HCT116 (cell line): ENCODE measurements around the gene HGS. TPM values are rescaled to one million over a fixed set of nuclear protein-coding genes. Genes with fewer than 3 reads are reported as not detected.

Experiments
- ATAC-seq: fragments of 200-7000 bp; cut with Tn5 transposase; 2 replicates; pipeline ENCODE4 v1.9.1; 2020; ENCODE audit warnings: mild to moderate bottlenecking, moderate library complexity
- BruUV-seq: library from RNA; stranded (reverse); fragments of 400-500 nt; replicated peaks from 2 replicates; lab custom pipeline; 2021; lab: Mats Ljungman, UMichigan
- CTCF ChIA-PET: fragments of 300-600 bp; sonication (Branson Sonifier 250); formaldehyde crosslinking; loops from one replicate; lab custom pipeline; 2021; ENCODE audit warnings: antibody characterized with exemption; lab: Charles Lee
- POLR2A ChIA-PET: fragments of 300-600, 350-600 bp; sonication (Branson Sonifier 250); formaldehyde crosslinking; loops from one replicate; lab custom pipeline; 2021; ENCODE audit warnings: antibody characterized with exemption; lab: Charles Lee
- RAD21 ChIA-PET, 2 experiments: fragments of 300-600 bp; sonication (Branson Sonifier 250); formaldehyde crosslinking; loops; one replicate each; lab custom pipeline; 2023; ENCODE audit warnings: low total read pairs in 2 of 2; ENCODE audit not compliant: uncharacterized antibody in 2 of 2, unreplicated experiment in 2 of 2, low non-redundant PET in 1 of 2; lab: Charles Lee
- DNase-seq: peaks from one replicate; pipeline ENCODE4 v3.0.0-alpha.2; 2010; ENCODE audit warnings: low read depth, low spot score
- H2AFZ ChIP-seq: fragments of 200-600 bp; shearing (Covaris generic), sonication (generic); 2 replicates; pipeline ENCODE4 v1.6.1; 2017; ENCODE audit warnings: low read depth, mixed run types, mixed read lengths, antibody characterized with exemption, low read length; ENCODE audit not compliant: poor library complexity, severe bottlenecking
- H3K27ac ChIP-seq: 2 replicates; pipeline ENCODE4 v1.5.1; 2012; ENCODE audit warnings: low read depth, low read length
- H3K27me3 ChIP-seq: fragments of 200-600 bp; sonication (generic); 2 replicates; pipeline ENCODE4 v1.6.1; 2016; ENCODE audit warnings: mixed run types, low read length, mixed read lengths; ENCODE audit not compliant: insufficient read depth
- H3K36me3 ChIP-seq, 2 experiments: fragments of 200-500 bp in 1 of 2; fragments of 200-600 bp in 1 of 2; sonication (Bioruptor generic) in 1 of 2; sonication (generic) in 1 of 2; 2 replicates each; pipeline versions ENCODE4 v1.5.1 to v1.6.1; 2014 to 2016; ENCODE audit warnings: low read length in 2 of 2, inconsistent platforms in 1 of 2, mixed read lengths in 1 of 2, mixed run types in 1 of 2; ENCODE audit not compliant: insufficient read depth in 2 of 2, control insufficient read depth in 1 of 2
- H3K4me1 ChIP-seq, 2 experiments: fragments of 200-600 bp in 1 of 2; sonication (generic) in 1 of 2; 2 replicates each; pipeline versions ENCODE4 v1.5.1 to v1.6.1; 2012 to 2017; ENCODE audit warnings: low read length in 2 of 2, inconsistent platforms in 1 of 2, mild to moderate bottlenecking in 1 of 2, mixed read lengths in 1 of 2, mixed run types in 1 of 2, moderate library complexity in 1 of 2; ENCODE audit not compliant: insufficient read depth in 2 of 2, control insufficient read depth in 1 of 2
- H3K4me2 ChIP-seq: fragments of 200-600 bp; sonication (generic); 2 replicates; pipeline ENCODE4 v1.6.1; 2017; ENCODE audit warnings: mixed run types, low read length, mixed read lengths
- H3K4me3 ChIP-seq, 2 experiments: fragments of 200-600 bp in 1 of 2; sonication (generic) in 1 of 2; replicated peaks in 1 of 2; 2 replicates each; pipeline ENCODE4 v1.5.1; 2011 to 2016; ENCODE audit warnings: low read length in 2 of 2, control low read depth in 1 of 2, low read depth in 1 of 2, mild to moderate bottlenecking in 1 of 2, mixed read lengths in 1 of 2, mixed run types in 1 of 2
- H3K79me2 ChIP-seq: fragments of 200-600 bp; sonication (generic); 2 replicates; pipeline ENCODE4 v1.6.1; 2017; ENCODE audit warnings: mild to moderate bottlenecking, mixed run types, low read length, moderate library complexity, mixed read lengths; ENCODE audit not compliant: insufficient read depth
- H3K9ac ChIP-seq: fragments of 200-600 bp; sonication (generic); 2 replicates; pipeline ENCODE4 v1.6.1; 2016; ENCODE audit warnings: low read length, mixed read lengths
- H3K9me2 ChIP-seq: fragments of 200-600 bp; sonication (generic), shearing (Covaris generic); 2 replicates; pipeline ENCODE4 v1.6.1; 2017; ENCODE audit warnings: mixed run types, mild to moderate bottlenecking, moderate library complexity; ENCODE audit not compliant: insufficient read depth
- H3K9me3 ChIP-seq, 2 experiments: fragments of 200-500 bp in 1 of 2; fragments of 200-600 bp in 1 of 2; sonication (Bioruptor generic) in 1 of 2; sonication (generic) in 1 of 2; 2 replicates each; pipeline ENCODE4 v1.6.1; 2014 to 2017; ENCODE audit warnings: low read length in 2 of 2, mixed read lengths in 2 of 2, inconsistent platforms in 1 of 2, low read depth in 1 of 2, mild to moderate bottlenecking in 1 of 2, mixed run types in 1 of 2, moderate library complexity in 1 of 2; ENCODE audit not compliant: control insufficient read depth in 1 of 2, insufficient read depth in 1 of 2
- H4K20me1 ChIP-seq: fragments of 200-600 bp; sonication (generic), shearing (Covaris generic); 2 replicates; pipeline ENCODE4 v1.6.1; 2017; ENCODE audit warnings: mixed run types, mild to moderate bottlenecking, moderate library complexity; ENCODE audit not compliant: insufficient read depth
- ATF3 ChIP-seq: IDR thresholded peaks from 2 replicates; pipeline ENCODE4 v1.6.1; 2012
- FOSL1 ChIP-seq: IDR thresholded peaks from 2 replicates; pipeline ENCODE4 v1.6.1; 2012; ENCODE audit warnings: low read depth
- POLR2A ChIP-seq: IDR thresholded peaks from 2 replicates; pipeline ENCODE4 v1.7.0; 2011; ENCODE audit warnings: borderline replicate concordance; ENCODE audit not compliant: insufficient read depth, insufficient read length; ENCODE audit errors: extremely low read depth
- POLR2AphosphoS5 ChIP-seq: IDR thresholded peaks from 2 replicates; pipeline ENCODE4 v1.6.1; 2011; ENCODE audit warnings: mild to moderate bottlenecking, low read depth, low read length, moderate library complexity
- SIN3A ChIP-seq: IDR thresholded peaks from 2 replicates; pipeline ENCODE4 v1.6.1; 2012; ENCODE audit warnings: low read depth
- TCF7L2 ChIP-seq: IDR thresholded peaks from 2 replicates; pipeline ENCODE4 v1.7.0; 2011; ENCODE audit warnings: borderline replicate concordance, inconsistent platforms; ENCODE audit not compliant: insufficient read depth, insufficient read length; ENCODE audit errors: extremely low read depth
- YY1 ChIP-seq: IDR thresholded peaks from 2 replicates; pipeline ENCODE4 v1.6.1; 2011; ENCODE audit warnings: low read length, low read depth, moderate library complexity, mild to moderate bottlenecking; ENCODE audit not compliant: insufficient replicate concordance; ENCODE audit errors: extremely low read depth
- ZFX ChIP-seq: fragments of 450-650 bp; IDR thresholded peaks from 2 replicates; pipeline ENCODE4 v1.6.1; 2017
- intact Hi-C: fragments of 100-400 bp; cut with micrococcal nuclease; formaldehyde crosslinking; loops from 2 replicates; pipeline ENCODE4 v1.10.0; 2022
- total RNA-seq: library from RNA; stranded (reverse); gene quantifications from one replicate; pipeline ENCODE4 v1.2.1, GENCODE V29; 2021; ENCODE audit not compliant: unreplicated experiment
- TF ChIP-seq, protein P1 (sequence below): IDR thresholded peaks from 2 replicates; pipeline ENCODE4 v1.6.1; 2011; ENCODE audit warnings: mild to moderate bottlenecking, low read length, moderate library complexity; ENCODE audit not compliant: insufficient replicate concordance; ENCODE audit errors: extremely low read depth
- TF ChIP-seq, protein P2 (sequence below): IDR thresholded peaks from 2 replicates; pipeline ENCODE4 v1.6.1; 2012

Gene HGS
- total RNA-seq, 1 experiment from 2014 or later, result 231 TPM

DNA sequence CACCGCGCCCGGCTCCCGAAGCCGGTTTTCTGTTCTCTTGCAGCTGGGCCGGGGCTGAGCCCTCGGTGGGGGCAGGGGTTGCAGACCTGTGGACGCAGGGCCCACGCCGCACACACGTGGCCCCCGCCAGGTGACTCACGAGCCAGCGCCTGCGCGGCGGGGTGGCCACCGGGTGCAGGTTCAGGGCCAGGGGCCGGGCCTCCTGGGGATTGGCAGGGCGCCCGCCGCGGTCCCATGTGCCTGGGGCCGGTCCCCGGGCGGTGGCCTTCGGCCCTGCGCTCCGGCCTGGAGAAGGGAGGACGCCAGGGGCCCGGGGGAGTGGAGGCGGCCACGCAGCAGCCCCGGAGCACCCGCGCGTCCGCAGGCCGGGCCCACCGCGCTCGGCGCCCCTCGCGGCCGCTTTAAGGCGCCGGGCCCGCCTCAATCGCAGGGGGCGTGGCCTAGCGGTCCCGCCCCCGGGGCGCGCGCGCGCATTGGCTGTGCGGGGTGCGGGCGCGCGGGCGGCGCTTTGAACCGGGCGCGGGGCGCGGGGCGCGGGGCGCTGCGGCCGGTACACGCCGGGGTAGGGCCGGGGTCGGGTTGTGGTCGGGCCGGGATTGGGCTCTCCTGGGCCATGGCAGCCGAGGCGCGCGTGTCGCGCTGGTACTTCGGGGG, 28.1 kb downstream of the HGS start, which contains the start of gene SLC25A10:
TSS of gene SLC25A10 (plus strand) at position 471 of the 654 bp plus-strand sequence. CDS start at position 614, 143 bp downstream.
- intact Hi-C loops, result no loop called here
- Histone ChIP-seq H3K9me3 (no peaks in the 10 kb centered on the region), H3K27ac (peak within 1 kb of the TSS; percentile 96), H3K4me3 (peak within 1 kb of the TSS; percentile 66 to 96), H4K20me1 (no peaks in the 10 kb centered on the region), H2AFZ (no peak within 1 kb of the TSS), H3K79me2 (peaks cover 43% of the 10 kb centered on the region), H3K36me3 (peaks cover 4 to 16% of the 10 kb centered on the region in 2 experiments; a peak in 3 of 4 replicates), H3K9ac (peak within 1 kb of the TSS; percentile 93), H3K4me1 (peaks cover 32 to 48% of the 10 kb centered on the region in 2 experiments), H3K27me3 (no peaks in the 10 kb centered on the region), H3K4me2 (peak within 1 kb of the TSS; percentile 100), H3K9me2 (no peaks in the 10 kb centered on the region)
- ATAC-seq (peak; percentile 68), DNase-seq (peak; percentile 68)
- ChIA-PET POLR2A (interaction anchor here (0.8 to 1.9 kb wide), 4 partner anchors 9 to 216 kb away, joined by 3 to 5 read pairs (median 4); partner anchors contain the start of genes ARL16, HGS, MAFG and MRPL12), RAD21 (interaction anchor here in 1 of 2 experiments (1.2 kb wide), 1 partner anchor 10 kb away, joined by 4 read pairs; no protein-coding TSS in a partner anchor), CTCF (interaction anchor here (1.5 kb wide), 1 partner anchor 10 kb away, joined by 8 read pairs; no protein-coding TSS in a partner anchor)
- BruUV-seq, result no TSS peak
- TF ChIP-seq SIN3A (peak; percentile 56; the same call in 1 of the 2 replicates), FOSL1 (no peak), ZFX (no peak), ATF3 (no peak), YY1 (peak; percentile 16), POLR2A (peak; percentile 28), TCF7L2 (peak; percentile 99), POLR2AphosphoS5 (peak; percentile 49; the same call in 1 of the 2 replicates)
- TF ChIP-seq, protein P1, sequence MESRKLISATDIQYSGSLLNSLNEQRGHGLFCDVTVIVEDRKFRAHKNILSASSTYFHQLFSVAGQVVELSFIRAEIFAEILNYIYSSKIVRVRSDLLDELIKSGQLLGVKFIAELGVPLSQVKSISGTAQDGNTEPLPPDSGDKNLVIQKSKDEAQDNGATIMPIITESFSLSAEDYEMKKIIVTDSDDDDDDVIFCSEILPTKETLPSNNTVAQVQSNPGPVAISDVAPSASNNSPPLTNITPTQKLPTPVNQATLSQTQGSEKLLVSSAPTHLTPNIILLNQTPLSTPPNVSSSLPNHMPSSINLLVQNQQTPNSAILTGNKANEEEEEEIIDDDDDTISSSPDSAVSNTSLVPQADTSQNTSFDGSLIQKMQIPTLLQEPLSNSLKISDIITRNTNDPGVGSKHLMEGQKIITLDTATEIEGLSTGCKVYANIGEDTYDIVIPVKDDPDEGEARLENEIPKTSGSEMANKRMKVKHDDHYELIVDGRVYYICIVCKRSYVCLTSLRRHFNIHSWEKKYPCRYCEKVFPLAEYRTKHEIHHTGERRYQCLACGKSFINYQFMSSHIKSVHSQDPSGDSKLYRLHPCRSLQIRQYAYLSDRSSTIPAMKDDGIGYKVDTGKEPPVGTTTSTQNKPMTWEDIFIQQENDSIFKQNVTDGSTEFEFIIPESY, result peak; percentile 20
- TF ChIP-seq, protein P2, sequence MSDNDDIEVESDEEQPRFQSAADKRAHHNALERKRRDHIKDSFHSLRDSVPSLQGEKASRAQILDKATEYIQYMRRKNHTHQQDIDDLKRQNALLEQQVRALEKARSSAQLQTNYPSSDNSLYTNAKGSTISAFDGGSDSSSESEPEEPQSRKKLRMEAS, result peak; percentile 98
